ENCODE measurements around the gene HOXA2. TPM values are rescaled to one million over a fixed set of nuclear protein-coding genes. Genes with fewer than 3 reads are reported as not detected.

The HOXA2 gene
- total RNA-seq, 1 donor from 2014 or later, result 0.30 TPM

DNA sequence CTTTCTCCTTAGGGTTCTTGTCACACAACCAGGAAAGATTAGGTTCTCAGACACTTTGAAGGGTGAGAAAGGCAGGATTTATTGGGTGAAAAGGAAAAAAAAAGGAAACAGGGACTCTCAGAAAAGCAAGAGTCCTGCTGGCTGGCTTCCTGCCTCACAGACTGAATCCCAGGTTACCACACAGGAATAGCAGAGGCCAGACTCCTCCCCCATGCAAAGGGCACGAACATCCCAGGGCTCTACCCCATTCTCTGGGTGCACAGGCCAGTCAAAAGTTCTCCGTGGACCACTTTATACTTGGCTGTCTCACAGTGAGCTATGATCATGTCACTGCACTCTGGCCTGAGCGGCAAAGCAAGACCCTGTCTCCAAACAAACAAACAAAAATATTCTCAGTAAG is 49.3 kb downstream of the HOXA2 start:
- DNase-seq (ENCODE audit: low spot score), result no peak
- intact Hi-C loops (cut with DNase I), result no loop called here

DNA sequence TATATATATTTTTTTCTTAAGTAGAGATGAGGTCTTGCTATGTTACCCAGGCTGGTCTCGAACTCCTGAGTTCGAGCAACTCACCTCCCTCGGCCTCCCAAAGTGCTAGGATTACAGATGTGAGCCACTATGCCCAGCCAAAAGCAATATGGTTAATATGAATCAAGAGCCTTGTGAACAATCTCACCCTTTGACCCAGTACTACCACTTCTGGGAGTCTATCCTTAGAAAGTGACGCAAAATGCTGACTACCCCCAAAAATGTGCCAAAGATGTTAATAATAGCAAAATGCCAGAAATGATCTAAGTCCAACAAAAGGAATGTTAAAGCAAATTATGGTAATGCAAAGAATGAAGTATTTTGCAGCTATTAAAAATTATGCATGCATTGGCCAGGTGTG is 51.0 kb downstream of the HOXA2 start:
- intact Hi-C loops (cut with DNase I), result no loop called here
- DNase-seq (ENCODE audit: low spot score), result no peak

Other genes starting within 250 kb of the HOXA2 start
- 4.3 TPM for gene SKAP2, start 238.1 kb downstream of the HOXA2 start, total RNA-seq
- 0.19 TPM for gene HOXA1, start 6.7 kb downstream of the HOXA2 start, total RNA-seq
- 1.1 TPM for gene HOXA4, start 28.1 kb upstream of the HOXA2 start, total RNA-seq
- gene HOXA5, start 41.0 kb upstream of the HOXA2 start, total RNA-seq, result 0.30 TPM
- not detected for gene HOXA6, start 45.1 kb upstream of the HOXA2 start, total RNA-seq
- gene HOXA3, start 49.9 kb upstream of the HOXA2 start, total RNA-seq, result 0.40 TPM
- not detected for gene HOXA7, start 54.0 kb upstream of the HOXA2 start, total RNA-seq
- gene HOXA9, start 62.9 kb upstream of the HOXA2 start, total RNA-seq, result not detected
- not detected for gene HOXA10, start 71.6 kb upstream of the HOXA2 start, total RNA-seq
- not detected for gene HOXA11, start 82.5 kb upstream of the HOXA2 start, total RNA-seq
- not detected for gene HOXA13, start 97.4 kb upstream of the HOXA2 start, total RNA-seq
- gene EVX1, start 140.1 kb upstream of the HOXA2 start, total RNA-seq, result not detected